GM12878 (cell line): Measurements from ENCODE around the gene EPN1. TPM values are rescaled to one million over a fixed set of nuclear protein-coding genes. Genes with fewer than 3 reads are reported as not detected.
A peak's percentile ranks its signal among the peaks of the same experiment; 100 is the strongest.

Experiments
- CBX5 ChIP-seq: sonication (generic); IDR thresholded peaks from 2 replicates; pipeline ENCODE4 v1.6.1; 2016; ENCODE audit warnings: low read depth, moderate library complexity, mild to moderate bottlenecking, inconsistent platforms
- CHD2 ChIP-seq: IDR thresholded peaks from 2 replicates; pipeline ENCODE4 v1.6.1; 2011; ENCODE audit warnings: low read depth, low read length, improper control_type of control experiment, borderline replicate concordance
- ESRRA ChIP-seq: IDR thresholded peaks from 2 replicates; pipeline ENCODE4 v1.6.1; 2012; ENCODE audit warnings: mild to moderate bottlenecking, low read length, improper control_type of control experiment
- HCFC1 ChIP-seq: fragments of 150-350 bp; IDR thresholded peaks from 2 replicates; pipeline ENCODE4 v1.6.1; 2014; ENCODE audit warnings: low read length
- HDAC6 ChIP-seq: fragments of 200-600 bp; sonication (generic); IDR thresholded peaks from one replicate; pipeline ENCODE4 v1.8.0; 2017; ENCODE audit warnings: antibody characterized with exemption; ENCODE audit not compliant: unreplicated experiment
- KAT2A ChIP-seq: conservative IDR thresholded peaks from 2 replicates; pipeline ENCODE4 v1.6.1; 2011; ENCODE audit warnings: low read depth, low read length; ENCODE audit not compliant: control insufficient read depth
- NFYB ChIP-seq: IDR thresholded peaks from 2 replicates; pipeline ENCODE4 v1.6.1; 2011; ENCODE audit warnings: low read depth, mild to moderate bottlenecking, low read length, improper control_type of control experiment, moderate library complexity; ENCODE audit not compliant: insufficient read depth
- NR2F1 ChIP-seq: fragments of 450-650 bp; conservative IDR thresholded peaks from 2 replicates; pipeline ENCODE4 v1.6.1; 2017; ENCODE audit warnings: mild to moderate bottlenecking
- NRF1 ChIP-seq: conservative IDR thresholded peaks from 2 replicates; pipeline ENCODE4 v1.6.1; 2011; ENCODE audit warnings: mild to moderate bottlenecking, low read depth, low read length, improper control_type of control experiment
- RAD21 ChIP-seq: IDR thresholded peaks from 2 replicates; pipeline ENCODE4 v1.6.1; 2011; ENCODE audit warnings: mild to moderate bottlenecking, low read depth, low read length, moderate library complexity; ENCODE audit not compliant: insufficient read depth
- RBBP5 ChIP-seq: fragments of 200-600 bp; sonication (generic); conservative IDR thresholded peaks from 2 replicates; pipeline ENCODE4 v1.6.1; 2016
- SMAD5 ChIP-seq: IDR thresholded peaks from 2 replicates; pipeline ENCODE4 v1.6.1; 2016; ENCODE audit warnings: antibody characterized with exemption, low read depth
- SMARCA5 ChIP-seq: fragments of 450-650 bp; IDR thresholded peaks from 2 replicates; pipeline ENCODE4 v1.6.1; 2017; ENCODE audit warnings: mild to moderate bottlenecking
- TCF3 ChIP-seq: IDR thresholded peaks from 2 replicates; pipeline ENCODE4 v1.6.1; 2012; ENCODE audit warnings: low read depth, mild to moderate bottlenecking, low read length, borderline replicate concordance; ENCODE audit not compliant: insufficient read depth
- TCF7 ChIP-seq: IDR thresholded peaks from 2 replicates; pipeline ENCODE4 v1.6.1; 2014; ENCODE audit warnings: antibody characterized with exemption, borderline replicate concordance
- ZBED1 ChIP-seq: IDR thresholded peaks from 2 replicates; pipeline ENCODE4 v1.6.1; 2016; ENCODE audit warnings: borderline replicate concordance
- ZNF207 ChIP-seq: fragments of 450-650 bp; IDR thresholded peaks from 2 replicates; pipeline ENCODE4 v1.6.1; 2014; ENCODE audit warnings: antibody characterized with exemption, mild to moderate bottlenecking, borderline replicate concordance
- ZNF622 ChIP-seq: fragments of 450-650 bp; IDR thresholded peaks from 2 replicates; pipeline ENCODE4 v1.6.1; 2017; ENCODE audit warnings: mild to moderate bottlenecking, inconsistent platforms
- polyA plus RNA-seq, 11 experiments: library from polyadenylated mRNA; depleted of rRNA in 4 of 11; unstranded in 6 of 11; stranded (reverse) in 5 of 11; fragments of >200 nt; fragmentation: Nextera tagmentation in 4 of 11; fragmentation: Illumina TruSeq in 1 of 11; extraction: Ambion mirVana in 4 of 11; extraction: Trizol in 1 of 11; gene quantifications; 1 replicate in 1 of 11; 2 replicates in 10 of 11; pipeline versions ENCODE4 v1.2.1 to v1.2.3, GENCODE V29; 2011 to 2016; ENCODE audit warnings: inconsistent platforms in 2 of 11, missing spikeins in 2 of 11, low read depth in 1 of 11
- total RNA-seq, 4 experiments: library from RNA; depleted of rRNA in 3 of 4; stranded (reverse); fragments of >200 nt in 3 of 4; fragmentation: Illumina TruSeq in 1 of 4; extraction: Trizol in 1 of 4; gene quantifications; 2 replicates each; pipeline versions ENCODE4 v1.2.1 to v1.2.3, GENCODE V29; 2013 to 2021
- TF ChIP-seq, protein P1 (sequence below): IDR thresholded peaks from 2 replicates; pipeline ENCODE4 v1.6.1; 2011; ENCODE audit warnings: low read depth, low read length, improper control_type of control experiment, borderline replicate concordance
- TF ChIP-seq, protein P2 (sequence below): IDR thresholded peaks from 2 replicates; pipeline ENCODE4 v1.6.1; 2011; ENCODE audit warnings: borderline replicate concordance, low read depth, mild to moderate bottlenecking, moderate library complexity, low read length; ENCODE audit not compliant: insufficient read depth, poor library complexity, severe bottlenecking
- TF ChIP-seq, protein P3 (sequence below): IDR thresholded peaks from 2 replicates; pipeline ENCODE4 v1.6.1; 2012; ENCODE audit warnings: low read length, inconsistent platforms
- TF ChIP-seq, protein P4 (sequence below): fragments of 450-650 bp; IDR thresholded peaks from 2 replicates; pipeline ENCODE4 v1.6.1; 2016; ENCODE audit warnings: mild to moderate bottlenecking
- TF ChIP-seq, protein P5 (sequence below): fragments of 450-650 bp; IDR thresholded peaks from 2 replicates; pipeline ENCODE4 v1.6.1; 2017; ENCODE audit warnings: mild to moderate bottlenecking, moderate library complexity

Gene EPN1
- total and polyA plus RNA-seq, 10 of the 15 experiments (the other 5 are each of a cell fraction or from before 2014, with no cell fraction given) = 0.11 to 88.5 (median 10.6) TPM

DNA sequence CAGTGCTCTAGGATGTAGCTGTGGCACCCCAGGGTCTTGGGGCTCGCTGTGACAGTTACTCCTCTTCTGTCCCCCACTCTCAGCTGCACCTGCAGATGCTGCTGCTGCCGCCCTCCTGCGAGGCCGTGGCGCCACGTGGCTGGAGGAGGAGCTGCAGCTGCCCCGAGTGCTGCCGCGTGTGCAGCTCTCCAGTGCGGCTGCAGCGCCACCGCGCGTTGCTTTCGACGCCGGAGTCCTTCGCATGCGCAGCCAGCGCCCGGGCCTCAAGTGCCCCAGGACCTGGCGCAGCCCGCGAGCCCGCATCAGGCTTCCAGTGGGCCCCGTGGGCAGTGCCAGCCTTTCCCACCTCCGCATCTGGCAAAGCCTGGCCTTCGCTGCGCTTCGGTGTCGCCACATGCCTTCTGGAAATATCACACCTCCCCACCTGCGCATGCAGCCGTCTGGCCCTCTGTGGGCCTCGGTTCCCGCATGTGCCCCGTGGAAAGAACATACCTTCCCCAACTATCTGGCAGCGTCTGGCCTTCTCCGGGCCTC is 34.9 kb upstream of the EPN1 start (continued):
- TF ChIP-seq, protein P1, sequence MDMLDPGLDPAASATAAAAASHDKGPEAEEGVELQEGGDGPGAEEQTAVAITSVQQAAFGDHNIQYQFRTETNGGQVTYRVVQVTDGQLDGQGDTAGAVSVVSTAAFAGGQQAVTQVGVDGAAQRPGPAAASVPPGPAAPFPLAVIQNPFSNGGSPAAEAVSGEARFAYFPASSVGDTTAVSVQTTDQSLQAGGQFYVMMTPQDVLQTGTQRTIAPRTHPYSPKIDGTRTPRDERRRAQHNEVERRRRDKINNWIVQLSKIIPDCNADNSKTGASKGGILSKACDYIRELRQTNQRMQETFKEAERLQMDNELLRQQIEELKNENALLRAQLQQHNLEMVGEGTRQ = no peak
- TF ChIP-seq HDAC6 = no peak
- TF ChIP-seq SMARCA5 = no peak
- TF ChIP-seq, protein P2, sequence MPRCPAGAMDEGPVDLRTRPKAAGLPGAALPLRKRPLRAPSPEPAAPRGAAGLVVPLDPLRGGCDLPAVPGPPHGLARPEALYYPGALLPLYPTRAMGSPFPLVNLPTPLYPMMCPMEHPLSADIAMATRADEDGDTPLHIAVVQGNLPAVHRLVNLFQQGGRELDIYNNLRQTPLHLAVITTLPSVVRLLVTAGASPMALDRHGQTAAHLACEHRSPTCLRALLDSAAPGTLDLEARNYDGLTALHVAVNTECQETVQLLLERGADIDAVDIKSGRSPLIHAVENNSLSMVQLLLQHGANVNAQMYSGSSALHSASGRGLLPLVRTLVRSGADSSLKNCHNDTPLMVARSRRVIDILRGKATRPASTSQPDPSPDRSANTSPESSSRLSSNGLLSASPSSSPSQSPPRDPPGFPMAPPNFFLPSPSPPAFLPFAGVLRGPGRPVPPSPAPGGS = no peak
- TF ChIP-seq ESRRA = no peak
- 0 out of 2 replicates have a peak, but pooled peaks have one; percentile 8 for TF ChIP-seq RAD21
- TF ChIP-seq TCF7 = no peak
- TF ChIP-seq, protein P3, sequence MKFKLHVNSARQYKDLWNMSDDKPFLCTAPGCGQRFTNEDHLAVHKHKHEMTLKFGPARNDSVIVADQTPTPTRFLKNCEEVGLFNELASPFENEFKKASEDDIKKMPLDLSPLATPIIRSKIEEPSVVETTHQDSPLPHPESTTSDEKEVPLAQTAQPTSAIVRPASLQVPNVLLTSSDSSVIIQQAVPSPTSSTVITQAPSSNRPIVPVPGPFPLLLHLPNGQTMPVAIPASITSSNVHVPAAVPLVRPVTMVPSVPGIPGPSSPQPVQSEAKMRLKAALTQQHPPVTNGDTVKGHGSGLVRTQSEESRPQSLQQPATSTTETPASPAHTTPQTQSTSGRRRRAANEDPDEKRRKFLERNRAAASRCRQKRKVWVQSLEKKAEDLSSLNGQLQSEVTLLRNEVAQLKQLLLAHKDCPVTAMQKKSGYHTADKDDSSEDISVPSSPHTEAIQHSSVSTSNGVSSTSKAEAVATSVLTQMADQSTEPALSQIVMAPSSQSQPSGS = no peak
- no peak for TF ChIP-seq NRF1
- TF ChIP-seq ZNF207 = no peak
- TF ChIP-seq, protein P4, sequence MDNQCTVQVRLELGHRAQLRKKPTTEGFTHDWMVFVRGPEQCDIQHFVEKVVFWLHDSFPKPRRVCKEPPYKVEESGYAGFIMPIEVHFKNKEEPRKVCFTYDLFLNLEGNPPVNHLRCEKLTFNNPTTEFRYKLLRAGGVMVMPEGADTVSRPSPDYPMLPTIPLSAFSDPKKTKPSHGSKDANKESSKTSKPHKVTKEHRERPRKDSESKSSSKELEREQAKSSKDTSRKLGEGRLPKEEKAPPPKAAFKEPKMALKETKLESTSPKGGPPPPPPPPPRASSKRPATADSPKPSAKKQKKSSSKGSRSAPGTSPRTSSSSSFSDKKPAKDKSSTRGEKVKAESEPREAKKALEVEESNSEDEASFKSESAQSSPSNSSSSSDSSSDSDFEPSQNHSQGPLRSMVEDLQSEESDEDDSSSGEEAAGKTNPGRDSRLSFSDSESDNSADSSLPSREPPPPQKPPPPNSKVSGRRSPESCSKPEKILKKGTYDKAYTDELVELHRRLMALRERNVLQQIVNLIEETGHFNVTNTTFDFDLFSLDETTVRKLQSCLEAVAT = 0 out of 2 replicates have a peak, but pooled peaks have one; percentile 43
- TF ChIP-seq TCF3 = peak; percentile 77; the same call in 1 of the 2 replicates
- no peak for TF ChIP-seq HCFC1
- TF ChIP-seq CBX5 = no peak
- TF ChIP-seq NFYB = no peak
- no peak for TF ChIP-seq KAT2A
- TF ChIP-seq CHD2 = no peak
- TF ChIP-seq RBBP5 = no peak
- no peak for TF ChIP-seq ZNF622
- TF ChIP-seq SMAD5 = no peak
- no peak for TF ChIP-seq ZBED1
- TF ChIP-seq, protein P5, sequence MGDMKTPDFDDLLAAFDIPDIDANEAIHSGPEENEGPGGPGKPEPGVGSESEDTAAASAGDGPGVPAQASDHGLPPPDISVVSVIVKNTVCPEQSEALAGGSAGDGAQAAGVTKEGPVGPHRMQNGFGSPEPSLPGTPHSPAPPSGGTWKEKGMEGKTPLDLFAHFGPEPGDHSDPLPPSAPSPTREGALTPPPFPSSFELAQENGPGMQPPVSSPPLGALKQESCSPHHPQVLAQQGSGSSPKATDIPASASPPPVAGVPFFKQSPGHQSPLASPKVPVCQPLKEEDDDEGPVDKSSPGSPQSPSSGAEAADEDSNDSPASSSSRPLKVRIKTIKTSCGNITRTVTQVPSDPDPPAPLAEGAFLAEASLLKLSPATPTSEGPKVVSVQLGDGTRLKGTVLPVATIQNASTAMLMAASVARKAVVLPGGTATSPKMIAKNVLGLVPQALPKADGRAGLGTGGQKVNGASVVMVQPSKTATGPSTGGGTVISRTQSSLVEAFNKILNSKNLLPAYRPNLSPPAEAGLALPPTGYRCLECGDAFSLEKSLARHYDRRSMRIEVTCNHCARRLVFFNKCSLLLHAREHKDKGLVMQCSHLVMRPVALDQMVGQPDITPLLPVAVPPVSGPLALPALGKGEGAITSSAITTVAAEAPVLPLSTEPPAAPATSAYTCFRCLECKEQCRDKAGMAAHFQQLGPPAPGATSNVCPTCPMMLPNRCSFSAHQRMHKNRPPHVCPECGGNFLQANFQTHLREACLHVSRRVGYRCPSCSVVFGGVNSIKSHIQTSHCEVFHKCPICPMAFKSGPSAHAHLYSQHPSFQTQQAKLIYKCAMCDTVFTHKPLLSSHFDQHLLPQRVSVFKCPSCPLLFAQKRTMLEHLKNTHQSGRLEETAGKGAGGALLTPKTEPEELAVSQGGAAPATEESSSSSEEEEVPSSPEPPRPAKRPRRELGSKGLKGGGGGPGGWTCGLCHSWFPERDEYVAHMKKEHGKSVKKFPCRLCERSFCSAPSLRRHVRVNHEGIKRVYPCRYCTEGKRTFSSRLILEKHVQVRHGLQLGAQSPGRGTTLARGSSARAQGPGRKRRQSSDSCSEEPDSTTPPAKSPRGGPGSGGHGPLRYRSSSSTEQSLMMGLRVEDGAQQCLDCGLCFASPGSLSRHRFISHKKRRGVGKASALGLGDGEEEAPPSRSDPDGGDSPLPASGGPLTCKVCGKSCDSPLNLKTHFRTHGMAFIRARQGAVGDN = no peak
- no peak for TF ChIP-seq NR2F1
